IPS-15b (cell line): ENCODE data around the gene RXFP3.
"Not testable (repeated sequence)": the region's sequence is repeated elsewhere in the genome, so short reads cannot be mapped to it uniquely, and the experiment has no call there.

Experiments used
- H3K27me3 ChIP-seq: one replicate; pipeline ENCODE4 v1.6.1; 2013; ENCODE audit warnings: low read length; ENCODE audit not compliant: control insufficient read depth, insufficient read depth
- H3K36me3 ChIP-seq: one replicate; pipeline ENCODE4 v1.6.1; 2013; ENCODE audit warnings: low read length; ENCODE audit not compliant: control insufficient read depth, insufficient read depth
- H3K4me1 ChIP-seq: one replicate; pipeline ENCODE4 v1.6.1; 2013; ENCODE audit warnings: mild to moderate bottlenecking, low read length; ENCODE audit not compliant: control insufficient read depth, insufficient read depth
- H3K4me3 ChIP-seq: one replicate; pipeline ENCODE4 v1.5.1; 2013; ENCODE audit warnings: low read depth, low read length
- H3K9ac ChIP-seq: one replicate; pipeline ENCODE4 v1.6.1; 2013; ENCODE audit warnings: low read depth, mild to moderate bottlenecking, low read length
- H3K9me3 ChIP-seq: one replicate; pipeline ENCODE4 v1.6.1; 2013; ENCODE audit warnings: mild to moderate bottlenecking, low read length; ENCODE audit not compliant: control insufficient read depth, insufficient read depth

Gene RXFP3

DNA sequence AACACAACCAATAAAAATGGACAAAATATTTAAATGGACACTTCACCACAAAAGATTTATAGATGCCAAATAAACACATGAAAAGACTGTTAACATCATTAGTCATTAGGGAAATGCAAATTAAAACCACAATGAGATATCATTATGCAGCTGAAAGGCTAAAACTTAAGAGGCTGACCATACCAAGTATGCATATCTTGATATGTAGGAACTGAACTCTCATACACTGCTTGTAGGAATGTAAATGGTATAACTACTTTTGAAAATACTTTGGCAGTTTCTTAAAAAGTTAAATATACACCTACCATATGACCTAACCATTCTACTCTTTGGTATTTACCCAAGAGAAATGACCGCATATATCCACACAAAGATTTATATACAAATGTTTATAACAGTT, 30.8 kb upstream of the RXFP3 start:
- Histone ChIP-seq H3K4me1 (no peaks in the 10 kb centered on the region), H3K27me3 (no peaks in the 10 kb centered on the region), H3K36me3 (peaks cover 2% of the 10 kb centered on the region), H3K9ac (no peak overlapping the region), H3K9me3 (peaks cover 7% of the 10 kb centered on the region), H3K4me3 (no peak overlapping the region)

DNA sequence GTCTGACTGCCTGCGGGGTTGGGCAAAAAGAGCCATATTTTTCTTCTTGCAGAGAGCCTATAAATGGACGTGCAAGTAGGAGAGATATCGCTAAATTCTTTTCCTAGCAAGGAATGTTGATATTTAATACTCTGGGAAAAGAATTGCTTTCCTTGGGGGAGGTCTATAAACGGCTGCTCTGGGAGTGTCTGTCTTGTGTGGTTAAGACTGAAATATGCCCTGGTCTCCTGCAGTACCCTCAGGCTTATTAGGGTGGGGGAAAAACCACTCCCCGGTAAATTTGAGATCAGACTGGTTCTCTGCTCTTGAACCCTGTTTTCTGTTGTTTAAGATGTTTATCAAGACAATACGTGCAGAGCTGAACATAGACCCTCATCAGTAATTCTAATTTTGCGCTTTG, 29.9 kb upstream of the RXFP3 start:
- H3K4me3 ChIP-seq, H3K4me1 ChIP-seq, H3K36me3 ChIP-seq, H3K9me3 ChIP-seq, H3K9ac ChIP-seq, H3K27me3 ChIP-seq: not testable (repeated sequence)

DNA sequence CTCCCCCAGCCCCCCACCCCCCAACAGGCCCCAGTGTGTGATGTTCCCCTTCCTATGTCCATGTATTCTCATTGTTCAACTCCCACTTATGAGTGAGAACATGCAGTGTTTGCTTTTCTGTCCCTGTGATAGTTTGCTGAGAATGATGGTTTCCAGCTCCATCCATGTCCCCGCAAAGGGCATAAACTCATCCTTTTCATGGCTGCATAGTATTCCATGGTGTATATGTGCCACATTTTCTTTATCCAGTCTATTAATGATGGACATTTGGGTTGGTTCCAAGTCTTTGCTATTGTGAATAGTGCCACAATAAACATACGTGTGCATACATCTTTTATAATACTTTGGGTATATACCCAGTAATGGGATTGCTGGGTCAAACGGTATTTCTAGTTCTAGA, 21.3 kb upstream of the RXFP3 start:
- H3K27me3 ChIP-seq, H3K4me3 ChIP-seq, H3K9ac ChIP-seq, H3K9me3 ChIP-seq, H3K36me3 ChIP-seq, H3K4me1 ChIP-seq: not testable (repeated sequence)

DNA sequence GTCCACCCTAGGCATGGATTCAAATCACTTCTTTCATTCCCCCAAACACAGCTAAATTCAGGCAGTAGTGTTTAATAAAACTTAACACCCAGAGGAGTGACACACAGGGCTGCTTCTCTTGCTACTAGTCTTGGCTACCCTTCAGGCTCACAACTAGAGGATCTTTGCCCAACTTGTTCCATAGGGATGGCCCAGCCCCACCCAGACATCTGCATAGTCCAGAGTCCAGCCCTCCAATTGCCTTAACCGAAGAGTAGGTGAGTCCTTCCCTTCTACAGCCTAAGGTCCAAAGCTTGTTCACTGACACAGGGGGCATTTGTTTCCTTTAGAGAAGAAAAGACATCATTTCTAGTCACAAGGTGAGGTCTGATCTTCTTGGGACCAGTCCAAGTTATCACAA, 15.2 kb upstream of the RXFP3 start:
- Histone ChIP-seq H3K27me3 (no peaks in the 10 kb centered on the region), H3K36me3 (no peaks in the 10 kb centered on the region), H3K9me3 (no peaks in the 10 kb centered on the region), H3K9ac (no peak overlapping the region), H3K4me3 (no peak overlapping the region), H3K4me1 (no peaks in the 10 kb centered on the region)

DNA sequence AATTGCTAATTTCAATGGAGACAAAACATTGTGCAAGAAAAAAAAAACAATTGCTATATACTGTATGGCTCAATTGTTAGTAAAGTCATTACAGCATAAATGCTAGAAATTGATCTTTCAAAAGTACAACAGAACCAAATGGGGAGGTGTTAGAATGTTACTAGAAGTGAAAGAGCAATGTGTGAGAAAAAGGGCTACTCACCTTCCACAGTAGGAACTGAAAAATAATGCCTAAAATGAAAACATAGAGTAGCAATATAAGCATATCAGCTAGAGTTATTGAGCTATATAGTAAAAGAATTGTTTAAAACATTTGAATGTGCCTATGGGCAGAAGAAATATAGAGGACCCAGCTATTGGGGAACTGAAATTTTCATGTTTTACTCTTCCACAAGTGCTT, 10.9 kb upstream of the RXFP3 start:
- H3K36me3 ChIP-seq: no peaks in the 10 kb centered on the region
- H3K4me1 ChIP-seq: peaks cover 18% of the 10 kb centered on the region
- no peak overlapping the region for H3K9ac ChIP-seq
- no peak overlapping the region for H3K4me3 ChIP-seq
- H3K9me3 ChIP-seq: no peaks in the 10 kb centered on the region
- H3K27me3 ChIP-seq: no peaks in the 10 kb centered on the region

DNA sequence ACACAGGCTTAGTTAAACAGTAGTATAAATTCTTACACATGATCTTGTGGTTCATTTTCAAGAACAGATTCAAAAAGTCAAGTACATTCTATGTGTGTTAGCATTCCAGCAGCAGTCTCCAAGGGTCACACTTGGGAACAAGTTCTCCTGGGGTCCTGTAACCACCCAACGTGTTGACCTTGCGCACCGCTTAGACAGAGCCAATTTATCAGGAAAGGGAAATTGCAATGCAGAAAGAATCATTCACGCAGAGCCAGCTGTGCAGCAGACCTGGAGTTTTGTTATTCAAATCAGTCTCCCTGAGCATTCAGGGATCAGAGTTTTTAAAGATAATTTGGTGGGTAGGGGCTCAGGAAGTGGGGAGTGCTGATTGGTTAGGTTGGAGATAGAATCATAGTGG, 8.5 kb upstream of the RXFP3 start:
- H3K9ac ChIP-seq: no peak overlapping the region
- no peaks in the 10 kb centered on the region for H3K27me3 ChIP-seq
- H3K4me1 ChIP-seq: peaks cover 30% of the 10 kb centered on the region
- no peak overlapping the region for H3K4me3 ChIP-seq
- H3K9me3 ChIP-seq: no peaks in the 10 kb centered on the region
- no peaks in the 10 kb centered on the region for H3K36me3 ChIP-seq

DNA sequence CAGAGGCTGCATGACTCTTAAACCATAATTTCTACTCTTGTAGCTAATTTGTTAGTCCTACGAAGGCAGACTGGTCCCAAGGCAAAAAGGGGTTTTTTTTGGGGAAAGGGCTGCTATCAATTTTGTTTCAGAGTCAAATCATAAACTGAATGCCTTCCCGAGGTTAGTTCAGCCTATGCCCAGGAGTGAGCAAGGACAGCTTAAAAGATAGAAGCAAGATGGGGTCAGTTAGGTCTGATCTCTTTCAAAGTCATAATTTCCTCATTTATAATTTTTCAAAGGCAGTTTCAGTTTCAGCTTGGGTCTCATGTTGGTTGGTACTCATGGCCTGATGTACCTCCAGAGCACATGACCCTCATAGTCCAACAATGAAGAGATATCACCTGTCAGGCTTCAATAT, 7.9 kb upstream of the RXFP3 start:
- no peak overlapping the region for H3K9ac ChIP-seq
- H3K4me3 ChIP-seq: no peak overlapping the region
- no peaks in the 10 kb centered on the region for H3K36me3 ChIP-seq
- no peaks in the 10 kb centered on the region for H3K27me3 ChIP-seq
- H3K9me3 ChIP-seq: no peaks in the 10 kb centered on the region
- peaks cover 30% of the 10 kb centered on the region for H3K4me1 ChIP-seq

DNA sequence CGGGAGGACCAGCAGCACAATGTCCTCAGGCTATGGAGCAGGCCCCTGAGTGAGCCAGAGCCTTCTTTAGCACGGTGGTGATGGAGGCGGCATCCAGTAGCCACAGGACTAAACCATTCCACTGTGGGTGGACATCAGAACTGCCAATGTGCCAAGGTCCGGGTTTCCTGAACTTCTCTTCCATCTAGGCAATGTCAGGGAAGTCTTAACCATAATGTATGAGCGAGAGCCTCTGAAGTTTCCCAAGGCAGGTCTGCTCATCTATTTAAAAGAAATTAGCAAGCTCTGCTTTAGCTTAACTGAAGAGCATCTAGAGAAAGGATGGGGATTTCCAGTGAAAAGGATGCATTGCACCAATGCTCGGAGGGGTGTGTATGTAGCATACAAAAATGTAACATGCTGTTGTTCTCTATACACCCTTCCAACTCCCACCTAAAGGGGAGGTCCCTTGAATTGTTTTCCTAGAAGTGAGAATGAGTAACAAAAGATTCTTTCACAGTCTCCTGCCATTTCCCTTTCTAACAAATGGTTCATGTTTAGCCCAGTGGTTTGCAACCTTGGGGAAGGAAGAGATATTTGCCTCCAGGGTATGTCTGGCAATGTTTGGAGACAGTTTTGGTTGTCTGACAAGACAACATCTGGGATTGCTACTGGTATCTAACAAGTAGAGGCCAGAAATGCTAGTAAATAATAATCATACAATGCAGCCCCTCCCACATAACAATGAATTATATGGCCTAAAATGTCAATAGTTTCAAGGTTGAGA, 6.1 kb upstream of the RXFP3 start:
- no peak overlapping the region for H3K4me3 ChIP-seq
- H3K9ac ChIP-seq: no peak overlapping the region
- H3K9me3 ChIP-seq: no peaks in the 10 kb centered on the region
- peaks cover 30% of the 10 kb centered on the region for H3K4me1 ChIP-seq
- H3K36me3 ChIP-seq: no peaks in the 10 kb centered on the region
- H3K27me3 ChIP-seq: no peaks in the 10 kb centered on the region

DNA sequence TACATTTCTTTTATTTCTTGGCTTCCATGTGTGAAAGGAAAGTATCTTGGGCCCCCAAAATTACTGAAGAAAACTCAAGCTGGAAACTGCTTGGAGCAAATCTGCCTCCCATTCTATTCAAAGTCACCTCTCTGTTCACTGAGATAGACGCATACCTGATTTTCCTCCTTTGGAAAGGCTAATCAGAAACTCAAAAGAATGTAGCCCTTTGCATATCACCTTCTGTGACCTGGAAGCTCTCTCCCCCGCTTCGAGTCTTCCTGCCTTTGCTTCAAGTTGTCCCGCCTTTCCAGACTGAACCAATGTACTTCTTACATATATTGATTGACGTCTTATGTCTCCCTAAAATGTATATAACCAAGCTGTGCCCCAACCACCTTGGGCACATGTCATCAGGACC, 5.0 kb upstream of the RXFP3 start:
- Histone ChIP-seq H3K9ac (no peak overlapping the region), H3K4me1 (peaks cover 30% of the 10 kb centered on the region), H3K4me3 (no peak overlapping the region), H3K36me3 (no peaks in the 10 kb centered on the region), H3K27me3 (peaks cover 7% of the 10 kb centered on the region), H3K9me3 (no peaks in the 10 kb centered on the region)

DNA sequence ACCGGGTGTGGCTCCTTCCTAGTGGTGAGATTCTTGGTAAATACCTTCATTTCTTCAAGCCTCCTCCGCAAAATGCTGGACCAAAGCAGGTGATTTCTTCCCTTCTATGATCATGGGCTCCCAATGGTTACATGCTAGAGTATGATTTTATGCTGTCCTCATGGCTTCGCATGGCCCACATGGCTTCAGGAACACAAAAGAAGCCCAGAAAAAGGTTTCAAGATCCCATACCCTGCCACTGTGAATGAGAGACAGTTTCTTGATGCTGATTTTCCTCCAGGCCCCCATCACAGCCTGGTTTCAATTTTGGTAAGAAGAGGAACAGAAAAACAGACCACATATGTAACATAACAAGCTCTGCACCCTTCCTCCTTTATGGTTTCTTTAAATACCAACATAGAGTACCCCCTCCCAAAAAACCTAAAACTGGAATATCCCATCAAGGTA, 2.4 kb upstream of the RXFP3 start:
- no peak overlapping the region for H3K9ac ChIP-seq
- H3K4me1 ChIP-seq: peaks cover 19% of the 10 kb centered on the region
- H3K36me3 ChIP-seq: no peaks in the 10 kb centered on the region
- no peaks in the 10 kb centered on the region for H3K9me3 ChIP-seq
- no peak overlapping the region for H3K4me3 ChIP-seq
- peaks cover 24% of the 10 kb centered on the region for H3K27me3 ChIP-seq

DNA sequence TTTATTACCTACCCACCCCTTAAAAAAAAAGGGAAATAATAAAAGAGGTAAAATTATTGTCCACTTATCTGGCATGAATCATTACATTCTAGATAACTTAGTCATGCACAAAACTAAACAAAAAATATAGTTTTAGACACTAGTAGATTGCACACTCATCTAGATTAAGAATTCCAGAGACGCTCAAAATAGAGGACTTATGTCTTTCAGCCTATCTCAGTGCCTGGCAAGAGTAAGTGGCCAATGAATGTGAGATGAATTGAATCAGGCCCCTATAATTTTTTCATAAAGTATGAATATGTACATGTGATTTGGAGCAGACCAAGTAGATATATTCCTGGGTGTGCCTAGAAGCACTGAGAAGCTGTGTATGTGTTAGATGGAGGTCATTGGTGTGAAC, 2.0 kb upstream of the RXFP3 start:
- H3K4me1 ChIP-seq: peaks cover 19% of the 10 kb centered on the region
- no peaks in the 10 kb centered on the region for H3K36me3 ChIP-seq
- no peak overlapping the region for H3K4me3 ChIP-seq
- peaks cover 24% of the 10 kb centered on the region for H3K27me3 ChIP-seq
- no peak overlapping the region for H3K9ac ChIP-seq
- no peaks in the 10 kb centered on the region for H3K9me3 ChIP-seq

DNA sequence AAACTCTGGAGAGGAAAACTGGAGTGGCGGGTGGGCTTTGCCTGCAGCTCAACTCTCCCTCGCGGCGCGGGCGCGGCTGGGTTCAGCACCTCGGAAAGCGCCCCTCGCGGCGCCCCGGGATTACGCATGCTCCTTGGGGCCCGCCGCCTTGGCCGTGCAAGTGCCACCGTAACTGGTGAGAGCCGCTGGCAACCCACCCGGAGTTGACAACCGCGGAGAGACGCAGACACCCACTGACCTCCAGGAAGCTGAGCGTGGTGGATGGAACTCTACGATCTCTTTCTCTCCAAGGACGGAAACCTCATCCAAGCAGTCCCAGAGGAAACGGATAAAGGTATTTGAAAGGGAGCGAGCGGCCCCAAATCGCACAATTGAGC, 194 bp upstream of the RXFP3 start:
- Histone ChIP-seq H3K36me3 (no peaks in the 10 kb centered on the region), H3K9me3 (no peaks in the 10 kb centered on the region), H3K9ac (no peak overlapping the region), H3K27me3 (peaks cover 24% of the 10 kb centered on the region), H3K4me3 (peak overlapping the region; percentile 81), H3K4me1 (peaks cover 5% of the 10 kb centered on the region)
